A549 (cell line): ENCODE data around the gene PRR35. TPM values are rescaled to one million over a fixed set of nuclear protein-coding genes. Genes with fewer than 3 reads are reported as not detected.

ENCODE experiments used
- ATAC-seq, 2 experiments: fragments of 200-7000 bp in 1 of 2; fragments of >200 bp in 1 of 2; cut with Nextera tagmentation in 1 of 2; cut with Tn5 transposase in 1 of 2; 3 replicates each; pipeline versions ENCODE4 v1.8.0 to v1.9.1; 2018 to 2020; ENCODE audit warnings: mild to moderate bottlenecking in 1 of 2, moderate library complexity in 1 of 2
- CTCF ChIA-PET: fragments of 300-600 bp; sonication (Branson Sonifier 250); formaldehyde crosslinking; extraction: SDS; loops from one replicate; lab custom pipeline; 2021; ENCODE audit warnings: antibody characterized with exemption, inconsistent platforms; lab: Yijun Ruan, JAX
- POLR2A ChIA-PET: fragments of 350-600 bp; formaldehyde crosslinking; extraction: SDS; loops from one replicate; lab custom pipeline; 2021; ENCODE audit warnings: antibody characterized with exemption, inconsistent platforms; lab: Yijun Ruan, JAX
- DNase-seq, 2 experiments: peaks; one replicate each; pipeline versions ENCODE4 v3.0.0 to v3.0.0-alpha.2; 2011 to 2016; ENCODE audit warnings: low read depth in 1 of 2, low spot score in 1 of 2
- FAIRE-seq: peaks from 2 replicates; lab custom pipeline; 2011; peaks lifted over from hg19 to GRCh38; lab: Jason Lieb, UNC
- H3K27ac ChIP-seq, 2 experiments: fragments of >200 bp; sonication (Bioruptor Twin); formaldehyde crosslinking; 3 replicates each; pipeline ENCODE4 v1.5.1; 2016 to 2017
- H3K4me1 ChIP-seq: fragments of >200 bp; sonication (Bioruptor Twin); formaldehyde crosslinking; 3 replicates; pipeline ENCODE4 v1.6.1; 2016
- H3K4me2 ChIP-seq: fragments of >200 bp; sonication (Bioruptor Twin); formaldehyde crosslinking; 3 replicates; pipeline ENCODE4 v1.6.1; 2016
- H3K4me3 ChIP-seq: fragments of >200 bp; sonication (Bioruptor Twin); formaldehyde crosslinking; 3 replicates; pipeline ENCODE4 v1.5.1; 2016
- H3K9me3 ChIP-seq: fragments of >200 bp; sonication (Bioruptor Twin); formaldehyde crosslinking; 3 replicates; pipeline ENCODE4 v1.6.1; 2016
- ATOH8 ChIP-seq: fragments of 250-450 bp; sonication (Bioruptor Pico); IDR thresholded peaks from 2 replicates; pipeline ENCODE4 v1.5.0; 2020; ENCODE audit warnings: low read depth, mild to moderate bottlenecking, moderate library complexity
- BHLHE40 ChIP-seq: IDR thresholded peaks from 2 replicates; pipeline ENCODE4 v1.6.1; 2012; ENCODE audit warnings: low read depth, low read length, inconsistent platforms
- CBX8 ChIP-seq: fragments of 200-600 bp; sonication (generic); IDR thresholded peaks from 2 replicates; pipeline ENCODE4 v1.6.1; 2016
- CEBPB ChIP-seq, 2 experiments: fragments of >200 bp in 1 of 2; sonication (Bioruptor Twin) in 1 of 2; formaldehyde crosslinking in 1 of 2; IDR thresholded peaks; 2 replicates each; pipeline ENCODE4 v1.6.1; 2012 to 2016
- CHD2 ChIP-seq: fragments of 150-350 bp; IDR thresholded peaks from 2 replicates; pipeline ENCODE4 v1.6.1; 2014; ENCODE audit warnings: low read length; ENCODE audit not compliant: partially characterized antibody
- CTCF ChIP-seq: fragments of >200 bp; sonication (Bioruptor Twin); formaldehyde crosslinking; IDR thresholded peaks from 3 replicates; pipeline ENCODE4 v1.5.1; 2016
- FOSL2 ChIP-seq, 2 experiments: fragments of 450-650 bp in 1 of 2; fragments of >200 bp in 1 of 2; sonication (Bioruptor Twin) in 1 of 2; formaldehyde crosslinking; IDR thresholded peaks; 2 replicates each; pipeline versions ENCODE4 v1.5.0 to v1.6.1; 2016 to 2020; ENCODE audit warnings: mild to moderate bottlenecking in 1 of 2, moderate library complexity in 1 of 2
- GATA3 ChIP-seq: IDR thresholded peaks from 2 replicates; pipeline ENCODE4 v1.6.1; 2012; ENCODE audit warnings: borderline replicate concordance
- HEYL ChIP-seq: fragments of 250-450 bp; sonication (Bioruptor Pico); IDR thresholded peaks from 2 replicates; pipeline ENCODE4 v1.8.0; 2021; ENCODE audit warnings: mild to moderate bottlenecking, moderate library complexity
- JUN ChIP-seq, 2 experiments: fragments of >200 bp; sonication (Bioruptor Twin); formaldehyde crosslinking; IDR thresholded peaks; 2 replicates in 1 of 2; 3 replicates in 1 of 2; pipeline ENCODE4 v1.6.1; 2016 to 2017
- JUNB ChIP-seq: fragments of >200 bp; sonication (Bioruptor Twin); formaldehyde crosslinking; IDR thresholded peaks from 2 replicates; pipeline ENCODE4 v1.6.1; 2016
- NFE2L2 ChIP-seq: fragments of 150-350 bp; conservative IDR thresholded peaks from 2 replicates; pipeline ENCODE4 v1.6.1; 2014; ENCODE audit warnings: low read length
- NR3C1 ChIP-seq: fragments of >200 bp; sonication (Bioruptor Twin); formaldehyde crosslinking; IDR thresholded peaks from 3 replicates; pipeline ENCODE4 v1.6.1; 2017
- PBX3 ChIP-seq: IDR thresholded peaks from 2 replicates; pipeline ENCODE4 v1.6.1; 2012
- POLR2A ChIP-seq: IDR thresholded peaks from 2 replicates; pipeline ENCODE4 v1.6.1; 2012; ENCODE audit warnings: mild to moderate bottlenecking, low read length
- RCOR1 ChIP-seq: fragments of 150-350 bp; IDR thresholded peaks from 2 replicates; pipeline ENCODE4 v1.6.1; 2014; ENCODE audit warnings: antibody characterized with exemption, low read length, low read depth
- WGBS: methylation state at CpG from one replicate; pipeline ENCODE4 v1.1.6; 2017; ENCODE audit errors: missing lambda C conversion rate; 5-methylcytosine and 5-hydroxymethylcytosine counted together
- polyA plus RNA-seq, 4 experiments: library from polyadenylated mRNA; depleted of rRNA in 3 of 4; stranded (reverse); fragments of >200 nt; fragmentation: RNase III in 1 of 4; extraction: RNeasy Plus Mini Kit Qiagen cat#74134 plus additional on column Dnase treatment in 1 of 4; gene quantifications; 2 replicates in 3 of 4; 3 replicates in 1 of 4; pipeline ENCODE4 v1.2.3, GENCODE V29; 2011 to 2017
- TF ChIP-seq, protein P1 (sequence below): IDR thresholded peaks from 2 replicates; pipeline ENCODE4 v1.6.1; 2012; ENCODE audit warnings: low read depth, borderline replicate concordance
- TF ChIP-seq, protein P2 (sequence below): fragments of 200-600 bp; sonication (generic); IDR thresholded peaks from 2 replicates; pipeline ENCODE4 v1.6.1; 2016; ENCODE audit warnings: antibody characterized with exemption, mild to moderate bottlenecking, moderate library complexity

The PRR35 gene
- polyA plus RNA-seq, 2 of the 4 experiments (the other 2 are of a cell fraction) = 0.04 TPM

DNA sequence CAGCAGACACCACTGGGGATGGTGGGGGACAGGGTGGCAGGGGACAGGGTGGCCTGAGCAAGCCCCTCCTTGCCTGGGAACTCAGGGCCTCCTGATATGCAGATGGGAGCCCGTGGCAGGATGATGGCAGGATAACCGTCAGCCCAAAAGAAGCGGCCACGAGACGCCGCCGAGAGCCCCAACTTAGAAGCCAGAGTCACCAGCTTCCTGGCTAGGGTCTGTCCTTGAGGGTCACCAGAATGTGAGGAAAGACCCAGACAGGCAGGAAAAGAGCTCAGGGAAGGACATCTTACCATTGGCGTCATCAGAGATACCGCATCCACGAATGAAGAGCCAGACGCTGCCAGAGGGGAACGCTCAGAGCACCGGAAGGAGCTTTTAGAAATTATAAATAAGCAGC lies 49.1 kb downstream of the PRR35 start:
- Histone ChIP-seq H3K4me1 (no peaks in the 10 kb centered on the region), H3K27ac (no peak overlapping the region), H3K4me2 (no peak overlapping the region), H3K9me3 (peaks cover 16% of the 10 kb centered on the region)
- no peak for ATAC-seq
- TF ChIP-seq ATOH8 (CRISPR knock-in tag) = no peak
- no peak for TF ChIP-seq NR3C1
- TF ChIP-seq JUNB = no peak
- TF ChIP-seq HEYL (CRISPR knock-in tag) = no peak
- TF ChIP-seq CTCF = no peak
- TF ChIP-seq CHD2 = no peak
- TF ChIP-seq, protein P1, sequence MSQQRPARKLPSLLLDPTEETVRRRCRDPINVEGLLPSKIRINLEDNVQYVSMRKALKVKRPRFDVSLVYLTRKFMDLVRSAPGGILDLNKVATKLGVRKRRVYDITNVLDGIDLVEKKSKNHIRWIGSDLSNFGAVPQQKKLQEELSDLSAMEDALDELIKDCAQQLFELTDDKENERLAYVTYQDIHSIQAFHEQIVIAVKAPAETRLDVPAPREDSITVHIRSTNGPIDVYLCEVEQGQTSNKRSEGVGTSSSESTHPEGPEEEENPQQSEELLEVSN = no peak
- no peak for TF ChIP-seq GATA3
- TF ChIP-seq POLR2A = no peak
- TF ChIP-seq NFE2L2 = no peak
- TF ChIP-seq RCOR1 = no peak
- no peak for TF ChIP-seq FOSL2 (IDR thresholded peaks at IDR 0.05)
- no peak for TF ChIP-seq FOSL2 (CRISPR knock-in tag; IDR thresholded peaks at IDR 0.05)
- no peak for TF ChIP-seq JUN (IDR thresholded peaks at IDR 0.05)
- TF ChIP-seq, protein P2, sequence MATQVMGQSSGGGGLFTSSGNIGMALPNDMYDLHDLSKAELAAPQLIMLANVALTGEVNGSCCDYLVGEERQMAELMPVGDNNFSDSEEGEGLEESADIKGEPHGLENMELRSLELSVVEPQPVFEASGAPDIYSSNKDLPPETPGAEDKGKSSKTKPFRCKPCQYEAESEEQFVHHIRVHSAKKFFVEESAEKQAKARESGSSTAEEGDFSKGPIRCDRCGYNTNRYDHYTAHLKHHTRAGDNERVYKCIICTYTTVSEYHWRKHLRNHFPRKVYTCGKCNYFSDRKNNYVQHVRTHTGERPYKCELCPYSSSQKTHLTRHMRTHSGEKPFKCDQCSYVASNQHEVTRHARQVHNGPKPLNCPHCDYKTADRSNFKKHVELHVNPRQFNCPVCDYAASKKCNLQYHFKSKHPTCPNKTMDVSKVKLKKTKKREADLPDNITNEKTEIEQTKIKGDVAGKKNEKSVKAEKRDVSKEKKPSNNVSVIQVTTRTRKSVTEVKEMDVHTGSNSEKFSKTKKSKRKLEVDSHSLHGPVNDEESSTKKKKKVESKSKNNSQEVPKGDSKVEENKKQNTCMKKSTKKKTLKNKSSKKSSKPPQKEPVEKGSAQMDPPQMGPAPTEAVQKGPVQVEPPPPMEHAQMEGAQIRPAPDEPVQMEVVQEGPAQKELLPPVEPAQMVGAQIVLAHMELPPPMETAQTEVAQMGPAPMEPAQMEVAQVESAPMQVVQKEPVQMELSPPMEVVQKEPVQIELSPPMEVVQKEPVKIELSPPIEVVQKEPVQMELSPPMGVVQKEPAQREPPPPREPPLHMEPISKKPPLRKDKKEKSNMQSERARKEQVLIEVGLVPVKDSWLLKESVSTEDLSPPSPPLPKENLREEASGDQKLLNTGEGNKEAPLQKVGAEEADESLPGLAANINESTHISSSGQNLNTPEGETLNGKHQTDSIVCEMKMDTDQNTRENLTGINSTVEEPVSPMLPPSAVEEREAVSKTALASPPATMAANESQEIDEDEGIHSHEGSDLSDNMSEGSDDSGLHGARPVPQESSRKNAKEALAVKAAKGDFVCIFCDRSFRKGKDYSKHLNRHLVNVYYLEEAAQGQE = no peak
- TF ChIP-seq CBX8 = no peak
- no peak for TF ChIP-seq BHLHE40
- TF ChIP-seq CEBPB (IDR thresholded peaks at IDR 0.05) = no peak
- TF ChIP-seq, all 56 proteins: peak for 0
- ChIA-PET POLR2A (no interaction called here), CTCF (interaction anchor here (0.7 to 1.2 kb wide), 2 partner anchors 19 to 402 kb away, joined by 3 read pairs; partner anchors contain the start of gene RAB40C)
- WGBS = 97% methylated on average over 13 of the region's 13 CpGs
- FAIRE-seq (no peak), DNase-seq (no peak)
- no peak overlapping the region for H3K4me3 ChIP-seq

- DNase-seq = no peak
- no peaks in the 10 kb centered on the region for H3K4me1 ChIP-seq
- ATAC-seq = peak in 1 of 2 experiments; percentile 44; a peak in 3 of 6 replicates
- FAIRE-seq = no peak
- H3K9me3 ChIP-seq = peaks cover 10% of the 10 kb centered on the region
- no peak overlapping the region for H3K4me2 ChIP-seq
- ChIA-PET CTCF (interaction anchor here (0.7 to 1.2 kb wide), 4 partner anchors 9 to 20 kb away, joined by 3 read pairs; partner anchors contain the start of gene RAB40C), POLR2A (no interaction called here)
- no peak overlapping the region for H3K27ac ChIP-seq
- no peak overlapping the region for H3K4me3 ChIP-seq
- TF ChIP-seq CTCF = no peak
- TF ChIP-seq GATA3 = no peak
- TF ChIP-seq PBX3 = no peak
- no peak for TF ChIP-seq ATOH8 (CRISPR knock-in tag)
- no peak for TF ChIP-seq HEYL (CRISPR knock-in tag)
- 86% methylated on average over 12 of the region's 14 CpGs for WGBS
Measured at GRCh38 chr16:609984-610383, 49.8 kb downstream of the PRR35 start.
